Non-pigmented ciliary epithelial cell (primary cell): ENCODE results near the gene PGLYRP1.
A peak's percentile ranks its signal among the peaks of the same experiment; 100 is the strongest.

Source experiments
- DNase-seq: peaks from one replicate; pipeline ENCODE4 v3.0.0-alpha.2; 2010; ENCODE audit warnings: low read depth

Gene PGLYRP1, protein sequence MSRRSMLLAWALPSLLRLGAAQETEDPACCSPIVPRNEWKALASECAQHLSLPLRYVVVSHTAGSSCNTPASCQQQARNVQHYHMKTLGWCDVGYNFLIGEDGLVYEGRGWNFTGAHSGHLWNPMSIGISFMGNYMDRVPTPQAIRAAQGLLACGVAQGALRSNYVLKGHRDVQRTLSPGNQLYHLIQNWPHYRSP

DNA sequence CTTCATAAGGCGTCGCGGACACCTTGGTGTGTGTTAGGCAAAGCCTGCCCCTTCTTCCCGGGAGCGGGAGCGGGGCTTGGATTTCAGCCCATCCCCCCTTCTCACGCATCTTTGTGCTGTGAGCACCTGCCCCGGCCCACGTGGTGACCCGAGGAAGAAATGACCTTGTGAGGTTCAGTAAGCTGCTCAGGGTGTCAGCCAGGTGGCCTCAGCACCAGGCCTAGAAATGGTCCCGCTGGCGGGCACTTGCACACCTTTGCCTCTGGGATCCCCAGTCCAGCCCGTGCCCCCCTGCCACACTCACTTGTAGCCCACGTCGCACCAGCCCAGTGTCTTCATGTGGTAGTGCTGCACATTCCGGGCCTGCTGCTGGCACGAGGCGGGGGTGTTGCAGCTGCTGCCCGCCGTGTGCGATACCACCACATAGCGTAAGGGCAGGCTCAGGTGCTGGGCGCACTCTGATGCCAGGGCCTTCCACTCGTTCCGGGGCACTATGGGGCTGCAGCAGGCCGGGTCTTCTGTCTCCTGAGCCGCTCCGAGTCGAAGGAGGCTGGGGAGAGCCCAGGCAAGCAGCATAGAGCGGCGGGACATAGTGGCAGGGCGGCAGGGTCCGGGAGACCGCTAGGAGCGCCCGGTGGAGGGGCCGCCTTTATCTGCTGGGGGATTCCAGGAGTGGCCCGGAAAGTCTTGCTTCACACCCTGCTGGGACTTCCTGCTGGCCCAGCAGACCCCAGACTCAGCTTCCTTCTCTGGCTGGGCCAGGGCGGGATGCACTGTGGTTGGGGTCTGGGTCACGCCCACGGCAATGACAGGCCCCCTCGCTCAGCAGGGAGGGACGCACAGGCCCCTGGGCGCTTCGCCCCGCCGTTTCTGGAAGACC, at the start of gene PGLYRP1:
Gene PGLYRP1 (minus strand): TSS at position 623 of the 880 bp plus-strand sequence. CDS start 32 bp downstream, at position 591.
- DNase-seq, result no peak

GRCh38 chr19:46069806-46070341, 47.0 kb upstream of the PGLYRP1 start:
- DNase-seq, result peak; percentile 88

DNA sequence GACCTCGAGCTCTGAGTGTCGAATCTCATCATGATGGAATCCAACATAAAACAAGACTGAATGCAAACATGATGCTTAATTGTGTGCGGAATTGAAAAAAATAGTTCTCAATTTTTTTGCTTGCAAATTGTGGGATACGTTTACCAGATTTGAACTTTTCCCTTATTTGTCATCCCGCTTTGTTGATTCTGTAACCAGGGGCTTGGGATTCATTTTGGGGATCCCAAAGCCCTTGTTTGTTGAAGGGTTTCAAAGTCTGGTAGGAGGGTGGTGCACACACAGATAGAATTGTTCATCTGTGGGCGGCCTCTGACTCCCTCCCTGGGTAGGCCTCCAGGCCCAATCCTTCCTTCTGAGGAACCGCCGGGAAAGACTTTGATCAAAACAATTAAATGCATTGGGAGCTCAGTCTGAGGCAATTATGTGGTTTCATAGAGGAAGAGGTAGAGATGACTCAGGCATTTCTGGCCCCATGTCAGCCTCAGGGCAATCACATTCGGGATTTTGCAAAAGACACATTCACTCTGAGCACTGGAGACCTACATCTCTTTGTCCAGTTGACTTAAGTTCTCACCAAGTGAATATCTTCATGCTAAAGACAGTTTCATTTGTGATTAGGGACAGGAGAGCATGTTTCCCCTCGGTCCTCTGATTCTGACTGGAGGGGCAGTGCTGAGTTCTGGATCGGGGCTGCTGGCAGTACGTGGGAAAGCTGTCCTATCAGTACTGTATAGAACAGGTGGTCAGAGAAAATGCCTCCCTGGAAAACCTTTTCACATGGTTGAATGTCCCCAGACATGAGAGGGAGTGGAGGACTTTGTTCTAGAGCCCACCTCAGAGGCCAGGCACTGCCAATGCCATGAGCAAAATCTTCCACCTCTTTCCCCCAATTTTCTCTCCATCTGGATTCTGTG, 45.7 kb upstream of the PGLYRP1 start:
- no peak for DNase-seq

- no peak for DNase-seq
These were observed 44.8 kb upstream of the PGLYRP1 start for GRCh38 chr19:46067691-46068090.

DNA sequence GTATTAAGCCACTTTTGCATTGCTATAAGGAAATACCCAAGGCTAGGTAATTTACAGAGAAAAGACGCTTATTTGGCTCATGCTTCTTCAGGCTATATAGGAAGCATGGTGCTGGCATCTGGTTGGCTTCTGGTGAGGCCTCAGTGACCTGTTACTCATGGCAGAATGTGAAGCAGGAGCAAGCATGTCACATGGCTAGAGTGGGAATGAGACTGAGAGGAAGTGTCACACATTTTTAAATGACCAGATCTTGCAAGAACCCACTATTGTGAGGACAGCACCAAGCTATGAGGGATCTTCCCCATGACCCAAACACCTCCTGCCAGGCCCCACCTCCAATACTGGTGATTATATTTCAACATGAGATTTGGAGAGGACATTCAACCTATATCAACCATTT, 43.6 kb upstream of the PGLYRP1 start:
- no peak for DNase-seq

DNA sequence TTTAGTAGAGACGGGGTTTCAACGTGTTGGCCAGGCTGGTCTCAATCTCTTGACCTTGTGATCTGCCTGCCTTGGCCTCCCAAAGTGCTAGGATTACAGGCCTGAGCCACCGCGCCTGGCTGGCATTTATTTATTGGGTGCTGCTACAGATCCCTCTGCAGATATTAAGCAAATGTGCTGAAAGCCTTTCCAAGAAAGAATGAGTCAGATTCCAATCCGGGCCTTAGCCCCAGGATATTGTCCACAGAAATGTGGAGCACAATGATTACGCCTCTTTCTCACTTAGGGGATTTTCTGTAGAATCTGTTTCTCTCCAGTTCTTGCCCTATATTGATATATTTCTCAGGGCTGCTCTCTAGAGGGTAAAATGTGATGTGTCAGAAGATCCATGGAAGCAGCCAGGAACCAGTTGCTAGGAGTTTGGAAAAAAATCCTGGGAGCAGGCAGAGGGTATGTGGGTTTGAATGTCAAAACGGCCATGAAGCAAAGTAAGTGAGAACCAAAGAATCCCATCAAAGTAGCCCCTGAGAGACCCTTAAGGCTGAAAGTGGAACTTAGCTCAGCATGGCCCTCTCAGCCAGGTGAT, 42.7 kb upstream of the PGLYRP1 start:
- DNase-seq, result no peak

DNA sequence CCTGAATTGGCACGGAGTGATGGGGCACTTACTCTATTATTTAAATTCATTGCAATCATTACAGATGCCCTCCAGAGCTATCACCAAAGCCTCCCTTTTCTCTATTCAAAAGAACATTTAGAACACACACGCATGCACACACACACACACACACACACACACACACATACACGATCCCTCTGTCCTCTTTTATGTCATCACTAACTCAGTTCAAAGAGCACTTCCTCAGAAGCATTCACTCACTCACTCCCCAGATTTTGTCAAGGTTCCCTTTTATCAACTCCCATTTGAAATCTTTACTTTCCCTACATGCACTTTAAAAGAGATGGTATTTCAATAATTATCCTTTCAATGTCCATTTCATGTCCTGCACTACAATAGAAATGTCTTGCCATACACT, 40.3 kb upstream of the PGLYRP1 start:
- no peak for DNase-seq

- no peak for DNase-seq
These were observed 37.2 kb upstream of the PGLYRP1 start for GRCh38 chr19:46060012-46060411.

- no peak for DNase-seq
These were observed 35.9 kb upstream of the PGLYRP1 start for GRCh38 chr19:46058778-46059177.

DNA sequence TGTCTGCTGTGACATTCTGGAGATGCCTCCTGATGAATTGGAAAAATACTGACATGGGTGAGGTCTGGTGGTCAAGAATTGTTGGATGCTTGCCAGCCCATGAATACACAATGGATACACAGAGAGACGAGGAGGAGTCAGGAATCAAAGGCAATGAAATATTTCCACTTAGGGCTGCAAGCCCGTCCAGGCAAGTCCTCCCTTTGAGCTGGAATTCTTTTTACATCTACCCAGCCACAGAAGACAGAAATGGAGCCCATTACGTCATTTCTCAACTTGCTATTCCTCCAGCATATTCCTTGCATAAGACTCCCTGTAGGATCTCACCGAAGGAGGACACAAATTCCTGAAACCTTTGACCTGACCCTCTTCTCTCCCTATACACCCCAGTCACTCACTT, 33.7 kb upstream of the PGLYRP1 start:
- no peak for DNase-seq

- no peak for DNase-seq
These were observed 30.0 kb upstream of the PGLYRP1 start for GRCh38 chr19:46052896-46053295.

DNA sequence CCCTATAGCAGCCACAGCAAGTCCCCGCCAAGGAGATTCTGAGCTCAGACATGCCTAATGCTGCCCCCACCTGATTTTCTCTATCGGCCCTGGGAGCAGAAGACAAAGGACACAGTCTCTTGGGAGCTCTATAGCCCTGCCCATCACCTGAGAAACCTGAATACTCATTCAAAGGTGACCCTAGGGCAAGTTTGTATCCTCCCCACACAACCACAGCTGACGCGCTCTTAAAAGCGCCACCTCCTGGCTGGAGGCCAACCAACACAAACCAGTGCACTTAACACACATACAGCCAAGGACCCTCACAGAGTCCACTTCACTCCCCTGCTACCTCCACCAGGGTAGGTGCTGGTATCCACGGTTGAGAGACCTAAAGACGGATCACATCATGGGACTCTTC, 26.7 kb upstream of the PGLYRP1 start:
- DNase-seq, result no peak

DNA sequence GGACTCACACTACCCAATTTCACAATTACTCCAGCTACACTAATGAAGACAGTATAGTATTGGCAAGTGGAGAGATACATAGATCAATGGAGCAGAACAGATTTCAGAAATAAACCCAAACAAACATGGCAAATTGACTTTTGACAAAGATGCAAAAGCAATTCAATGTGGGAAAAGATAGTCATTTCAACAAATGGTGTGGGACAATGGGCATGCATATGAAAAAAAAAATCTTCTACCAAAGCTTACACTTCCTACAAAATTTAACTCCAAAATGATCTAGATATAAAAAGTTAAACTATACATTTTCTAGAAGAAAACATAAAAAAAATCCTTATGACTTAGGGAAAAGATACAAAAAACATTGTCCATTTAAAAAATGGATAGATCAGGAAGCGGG, 20.7 kb upstream of the PGLYRP1 start:
- DNase-seq, result no peak

- DNase-seq, result no peak
These were observed 19.5 kb upstream of the PGLYRP1 start for GRCh38 chr19:46042252-46042883.

GRCh38 chr19:46040952-46041500, 18.2 kb upstream of the PGLYRP1 start, which contains the start of gene IGFL4:
IGFL4 (minus strand) TSS chr19:46041002; CDS start chr19:46040962, 40 bp downstream.
- DNase-seq, result no peak

DNA sequence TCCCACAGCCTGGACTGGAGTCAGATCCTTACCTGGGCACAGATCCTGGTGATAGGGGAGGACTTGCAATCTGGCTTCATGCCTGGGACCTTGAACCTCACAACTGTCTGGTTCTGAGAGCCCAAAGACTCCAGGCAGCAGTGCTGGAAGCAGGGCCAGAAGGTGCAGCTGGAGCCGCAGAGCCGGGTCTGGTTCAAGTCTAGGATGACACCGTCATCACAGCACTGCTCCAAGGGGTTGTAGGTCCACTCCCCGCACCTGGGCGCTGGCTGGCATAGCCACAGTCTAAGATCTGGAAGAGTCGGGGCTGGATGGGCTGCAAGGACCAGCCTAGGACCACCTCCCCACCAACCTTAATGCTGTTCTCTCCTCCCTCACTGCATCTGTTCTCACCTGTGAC, 17.3 kb upstream of the PGLYRP1 start:
- no peak for DNase-seq

DNA sequence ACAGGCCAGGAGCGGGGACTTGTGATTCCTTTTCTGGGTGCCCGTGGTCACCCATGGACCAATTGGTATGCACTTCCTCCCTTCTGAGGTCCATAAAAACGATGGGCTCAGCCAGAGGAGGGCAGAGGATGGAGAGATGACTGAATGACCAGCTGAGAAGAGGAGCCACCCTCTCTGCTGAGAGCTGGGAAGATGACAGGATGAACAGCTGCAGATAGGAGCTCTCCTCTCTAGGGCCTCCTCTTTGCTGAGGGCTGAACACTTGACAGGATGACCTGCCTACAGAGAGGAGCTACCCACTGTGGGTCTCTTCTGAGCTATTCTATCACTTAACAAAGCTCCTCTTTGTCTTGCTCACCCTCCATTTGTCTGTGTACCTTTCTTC, 13.9 kb upstream of the PGLYRP1 start:
- no peak for DNase-seq

GRCh38 chr19:46035986-46036743, 13.3 kb upstream of the PGLYRP1 start:
- DNase-seq, result no peak

GRCh38 chr19:46035546-46035945, 12.7 kb upstream of the PGLYRP1 start:
- no peak for DNase-seq

GRCh38 chr19:46033401-46033800, 10.5 kb upstream of the PGLYRP1 start:
- no peak for DNase-seq
